GM21390 (cell line): ENCODE results near the gene TPST2.

Experiments
- ATAC-seq: cut with Tn5 transposase; IDR thresholded peaks from one replicate; pipeline ENCODE4 v1.9.1; 2021; ENCODE audit not compliant: unreplicated experiment

The TPST2 gene

GRCh38 chr22:26558248-26558895, 31.6 kb downstream of the TPST2 start:
- no peak for ATAC-seq

GRCh38 chr22:26556904-26557303, 33.0 kb downstream of the TPST2 start:
- ATAC-seq = no peak

GRCh38 chr22:26555478-26555877, 34.5 kb downstream of the TPST2 start:
- no peak for ATAC-seq

- ATAC-seq = no peak
Observed at GRCh38 chr22:26554956-26555355, 35.0 kb downstream of the TPST2 start.

- ATAC-seq = no peak
Observed at GRCh38 chr22:26553056-26553752, 36.7 kb downstream of the TPST2 start.

GRCh38 chr22:26552466-26552865, 37.5 kb downstream of the TPST2 start:
- ATAC-seq = no peak

- ATAC-seq = no peak
Observed at GRCh38 chr22:26551568-26551967, 38.4 kb downstream of the TPST2 start.

- no peak for ATAC-seq
Observed at GRCh38 chr22:26550498-26551033, 39.4 kb downstream of the TPST2 start.

GRCh38 chr22:26549902-26550497, 39.9 kb downstream of the TPST2 start:
- no peak for ATAC-seq

GRCh38 chr22:26548984-26549383, 40.9 kb downstream of the TPST2 start:
- no peak for ATAC-seq

GRCh38 chr22:26548303-26548702, 41.6 kb downstream of the TPST2 start:
- no peak for ATAC-seq

GRCh38 chr22:26547837-26548236, 42.1 kb downstream of the TPST2 start:
- ATAC-seq = no peak

GRCh38 chr22:26547426-26547825, 42.5 kb downstream of the TPST2 start:
- ATAC-seq = no peak

- no peak for ATAC-seq
Observed at GRCh38 chr22:26546282-26546681, 43.6 kb downstream of the TPST2 start.

- no peak for ATAC-seq
Observed at GRCh38 chr22:26545827-26546226, 44.1 kb downstream of the TPST2 start.

- no peak for ATAC-seq
Observed at GRCh38 chr22:26545385-26545784, 44.5 kb downstream of the TPST2 start.

- no peak for ATAC-seq
Observed at GRCh38 chr22:26544489-26544888, 45.4 kb downstream of the TPST2 start.

- ATAC-seq = no peak
Observed at GRCh38 chr22:26542831-26543230, 47.1 kb downstream of the TPST2 start.

- ATAC-seq = no peak
Observed at GRCh38 chr22:26541167-26541819, 48.6 kb downstream of the TPST2 start.

GRCh38 chr22:26540119-26540518, 49.8 kb downstream of the TPST2 start:
- no peak for ATAC-seq

GRCh38 chr22:26536762-26537134, 53.2 kb downstream of the TPST2 start:
- no peak for ATAC-seq
